Stimulated activated CD8-positive, alpha-beta memory T cell treated with anti-CD3 and anti-CD28 coated beads, Interleukin-7, amount 100 ng/mL, for 1 hour (primary cell): Measurements from ENCODE around the gene RGS2.
A peak's percentile ranks its signal among the peaks of the same experiment; 100 is the strongest.

Experiments used
- DNase-seq, 2 donors: peaks; one replicate each; pipeline ENCODE4 v3.0.0-alpha.2; 2020; ENCODE audit warnings: low read depth in 2 of 2

The RGS2 gene

GRCh38 chr1:192808518-192809306 lies at the start of gene RGS2:
TSS of gene RGS2 (plus strand) at chr1:192809039. CDS start at chr1:192809072, 33 bp downstream.
- peak; percentile 71 to 76 for DNase-seq

GRCh38 chr1:192759104-192759503 lies 49.7 kb upstream of the RGS2 start:
- DNase-seq: no peak

DNA sequence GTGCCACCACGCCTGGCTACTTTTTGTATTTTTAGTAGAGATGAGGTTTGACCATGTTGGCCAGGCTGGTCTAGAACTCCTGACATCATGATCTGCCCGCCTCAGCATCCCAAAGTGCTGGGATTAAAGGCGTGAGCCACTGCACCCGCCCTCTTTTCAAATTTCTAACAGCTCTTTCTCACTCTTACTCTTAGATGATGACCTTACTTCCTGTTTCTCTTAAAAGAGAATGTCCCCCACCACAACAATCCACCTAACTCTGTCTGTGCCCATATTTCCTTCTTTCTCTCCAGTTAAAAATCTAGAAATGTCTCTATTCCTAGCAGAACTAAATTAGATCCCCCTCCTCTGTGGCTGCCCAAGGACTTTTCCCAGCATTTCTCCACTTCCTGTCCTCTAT lies 46.6 kb upstream of the RGS2 start:
- no peak for DNase-seq

GRCh38 chr1:192763243-192763642 lies 45.6 kb upstream of the RGS2 start:
- no peak for DNase-seq

GRCh38 chr1:192763756-192764155 lies 45.1 kb upstream of the RGS2 start:
- no peak for DNase-seq

- no peak for DNase-seq
Observed at GRCh38 chr1:192764675-192765074, 44.2 kb upstream of the RGS2 start.

- no peak for DNase-seq
Observed at GRCh38 chr1:192766009-192766625, 42.7 kb upstream of the RGS2 start.

DNA sequence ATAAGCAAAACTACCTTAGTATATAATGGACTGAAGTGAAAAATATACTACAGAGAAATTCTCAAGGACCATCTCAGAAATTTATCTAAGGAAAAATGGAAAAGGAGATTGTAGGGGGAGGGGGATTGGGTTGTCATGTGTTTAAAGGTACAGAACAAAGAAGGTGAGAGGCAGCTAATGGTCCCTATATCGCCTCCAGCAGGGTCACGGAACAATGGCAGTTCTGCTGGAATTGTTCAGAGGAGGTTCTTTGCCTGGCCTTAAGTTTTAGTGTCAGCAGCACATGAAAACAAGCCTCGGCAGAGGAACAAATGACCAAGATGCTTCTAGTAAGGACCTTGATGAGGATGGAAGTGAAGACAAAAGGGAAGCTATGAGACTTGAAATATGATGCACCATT lies 42.0 kb upstream of the RGS2 start:
- DNase-seq: no peak

DNA sequence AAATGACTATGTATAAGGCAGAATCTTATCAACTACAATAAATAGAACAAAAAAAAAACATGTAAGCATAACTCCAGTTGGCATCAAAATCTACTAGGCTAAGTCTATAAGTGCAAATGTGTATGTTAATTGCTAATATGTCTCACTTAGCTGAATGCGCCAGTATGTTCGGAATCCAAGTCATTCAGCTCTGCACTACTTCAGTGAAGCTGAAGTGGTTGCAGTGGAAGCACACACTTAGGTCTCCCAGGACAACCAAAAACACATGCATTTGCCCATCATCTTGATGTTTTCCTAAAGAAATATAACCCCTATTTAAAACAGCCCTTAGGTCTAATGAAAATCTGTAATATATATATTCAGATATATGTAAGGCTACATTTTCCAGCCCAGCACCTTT lies 41.0 kb upstream of the RGS2 start:
- no peak for DNase-seq

- no peak for DNase-seq
Observed at GRCh38 chr1:192768463-192768862, 40.4 kb upstream of the RGS2 start.

DNA sequence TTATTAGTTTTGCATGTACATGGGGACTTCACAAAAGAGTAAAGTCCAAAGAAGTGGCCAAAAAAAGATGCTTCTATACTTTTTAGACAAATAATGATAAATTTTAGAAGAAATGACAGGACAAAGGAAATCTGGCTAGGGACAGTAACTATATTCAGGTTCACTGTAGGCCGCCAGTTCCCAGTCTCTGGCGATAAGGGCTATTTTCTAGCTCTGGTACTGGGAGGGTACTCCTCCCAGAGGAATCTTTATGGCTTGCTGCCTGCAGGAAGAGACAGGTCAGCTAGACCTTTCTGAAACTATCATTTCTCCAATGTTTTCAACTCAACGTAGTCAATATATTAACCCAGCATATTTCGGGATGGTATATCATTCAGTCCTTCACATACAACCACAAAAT lies 37.5 kb upstream of the RGS2 start:
- no peak for DNase-seq

DNA sequence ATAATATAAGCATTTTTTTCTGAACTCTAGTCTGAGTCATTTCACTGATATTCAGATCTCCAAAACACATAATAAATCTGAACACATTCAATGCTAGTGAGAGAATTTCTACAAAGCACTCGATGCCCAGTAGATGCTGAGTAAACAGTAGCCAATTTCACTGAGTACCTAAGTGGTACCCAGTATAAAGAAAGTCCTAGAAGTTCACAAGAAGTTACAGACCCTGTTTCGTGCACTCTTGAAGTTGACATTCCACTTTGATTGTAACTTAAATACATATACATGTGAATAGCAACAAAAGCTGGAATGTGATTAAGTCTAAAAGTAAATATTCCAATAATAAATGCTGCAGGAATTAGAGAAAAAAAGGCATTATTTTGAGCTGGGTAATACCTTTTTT lies 33.2 kb upstream of the RGS2 start:
- DNase-seq: no peak

DNA sequence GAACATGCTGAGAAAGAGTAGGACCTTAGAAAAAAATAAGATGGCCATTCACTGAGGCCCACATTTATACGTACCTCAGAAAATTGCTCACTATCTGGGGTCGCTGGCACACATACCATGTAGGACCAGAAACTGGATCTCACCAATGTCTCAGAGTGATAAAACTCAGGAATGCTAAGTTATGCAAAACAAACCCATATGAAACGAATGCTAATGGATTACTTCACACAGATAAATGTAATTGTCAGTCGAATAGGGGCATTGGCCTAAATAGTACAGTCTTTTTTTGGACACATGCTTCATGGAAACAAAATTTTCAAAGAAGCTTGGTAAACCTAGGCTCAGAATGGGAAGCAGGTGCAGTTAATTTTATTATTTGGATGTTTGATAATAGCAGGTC lies 32.6 kb upstream of the RGS2 start:
- DNase-seq: no peak

- no peak for DNase-seq
Observed at GRCh38 chr1:192776998-192777397, 31.8 kb upstream of the RGS2 start.

DNA sequence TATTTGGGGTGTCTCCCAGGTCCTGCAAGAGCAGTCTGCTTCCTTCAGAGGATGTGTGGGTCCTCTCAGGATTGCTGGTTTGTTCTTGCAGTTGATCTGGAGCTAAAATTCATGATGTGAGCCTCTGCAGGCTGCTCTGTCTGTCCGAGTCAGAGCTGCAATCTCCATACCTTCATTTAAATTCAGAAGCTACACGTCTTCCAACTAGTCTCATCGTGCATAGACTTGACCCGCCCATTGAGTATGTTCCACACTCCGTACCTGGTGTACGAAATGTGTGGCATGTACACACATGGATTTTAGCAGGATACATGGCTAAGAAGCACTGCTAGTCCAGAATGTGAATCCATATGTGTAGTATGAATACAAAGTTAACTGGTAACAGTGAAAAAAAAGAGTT lies 25.0 kb upstream of the RGS2 start:
- DNase-seq: no peak

DNA sequence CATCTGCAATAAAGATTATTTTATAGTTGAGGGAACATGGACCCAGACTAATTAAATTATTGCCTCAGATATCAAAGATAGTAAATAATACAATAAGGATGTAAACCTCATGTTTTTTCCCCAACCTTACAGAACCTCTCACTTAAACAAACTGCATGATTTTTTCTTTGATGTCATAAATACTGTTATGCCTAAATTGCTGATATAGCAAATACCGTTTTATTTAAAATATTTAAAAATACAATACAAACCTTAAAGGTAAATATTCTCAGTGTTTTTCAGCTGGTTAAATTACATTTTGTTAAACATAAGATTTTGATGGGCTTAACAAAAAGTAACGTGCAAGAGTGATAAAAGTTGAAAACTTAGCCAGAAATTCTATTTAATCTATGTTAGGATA lies 24.4 kb upstream of the RGS2 start:
- DNase-seq: no peak

GRCh38 chr1:192786576-192786975 lies 22.3 kb upstream of the RGS2 start:
- DNase-seq: no peak

DNA sequence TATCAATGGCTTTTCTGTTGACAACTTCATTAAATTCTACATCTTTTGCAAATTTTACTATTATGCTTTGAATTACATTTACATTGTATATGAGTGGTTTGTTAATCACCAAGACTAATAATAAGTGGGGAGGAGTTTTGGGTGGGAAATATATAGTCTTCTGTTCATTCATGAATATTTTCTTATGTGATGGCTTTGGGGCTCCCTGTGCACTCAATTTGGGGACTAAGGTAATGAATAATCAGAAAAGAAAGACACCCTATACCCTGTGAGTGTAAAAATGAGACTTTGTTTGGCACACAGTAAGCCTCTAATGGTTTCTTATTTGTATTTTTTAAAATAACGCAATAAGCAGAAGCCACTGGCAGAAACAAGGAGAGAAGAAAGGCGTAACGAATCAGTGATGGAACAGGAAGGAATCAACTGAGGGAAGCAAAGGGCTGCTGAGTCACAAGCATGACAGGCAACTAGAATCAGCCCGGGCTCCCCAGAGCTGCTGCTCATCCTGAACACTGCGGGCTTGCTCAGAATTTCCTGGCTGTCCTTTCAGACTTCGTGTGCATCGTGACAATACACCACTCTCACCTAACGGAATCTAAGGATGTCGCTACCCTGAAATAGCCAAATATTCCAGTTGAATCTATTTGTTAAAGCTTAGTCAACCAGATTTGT lies 20.8 kb upstream of the RGS2 start:
- DNase-seq: no peak

DNA sequence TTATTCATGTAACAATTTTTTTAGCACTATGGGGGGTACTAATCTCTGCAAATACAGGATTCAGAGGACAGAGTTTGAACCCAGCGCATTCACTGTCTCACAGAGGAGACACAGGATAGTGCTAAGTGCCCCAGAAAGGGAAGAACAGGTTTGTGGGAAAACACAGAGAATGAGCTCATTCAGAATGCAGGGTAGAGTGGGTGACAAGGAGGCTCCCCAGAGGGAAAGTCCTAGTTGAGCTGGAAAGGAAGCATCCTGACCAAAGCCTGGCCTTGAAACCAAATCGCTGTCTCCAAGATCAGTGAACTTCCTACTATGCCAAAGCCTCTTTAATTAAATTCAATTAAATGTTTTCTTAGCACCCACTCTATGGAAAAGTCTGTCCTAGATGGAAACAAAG lies 19.0 kb upstream of the RGS2 start:
- DNase-seq: no peak

DNA sequence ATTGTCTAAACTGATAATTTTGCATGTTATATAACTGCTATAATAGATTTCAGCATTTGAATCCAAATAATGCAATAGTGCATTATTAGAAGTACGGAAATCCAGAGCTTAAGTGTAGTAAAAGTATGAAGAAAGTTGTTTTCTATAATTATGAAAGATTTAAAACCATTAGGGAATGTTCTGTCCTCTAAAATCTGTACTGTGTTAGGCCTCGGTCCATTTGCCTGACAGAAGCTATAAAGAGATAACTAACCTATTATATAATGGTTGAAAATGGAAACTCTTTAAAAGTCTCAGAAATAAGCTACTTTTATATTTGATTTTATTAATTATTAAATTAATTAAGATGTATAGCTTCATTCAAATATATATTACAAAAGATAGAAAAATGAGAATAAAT lies 16.2 kb upstream of the RGS2 start:
- no peak for DNase-seq

DNA sequence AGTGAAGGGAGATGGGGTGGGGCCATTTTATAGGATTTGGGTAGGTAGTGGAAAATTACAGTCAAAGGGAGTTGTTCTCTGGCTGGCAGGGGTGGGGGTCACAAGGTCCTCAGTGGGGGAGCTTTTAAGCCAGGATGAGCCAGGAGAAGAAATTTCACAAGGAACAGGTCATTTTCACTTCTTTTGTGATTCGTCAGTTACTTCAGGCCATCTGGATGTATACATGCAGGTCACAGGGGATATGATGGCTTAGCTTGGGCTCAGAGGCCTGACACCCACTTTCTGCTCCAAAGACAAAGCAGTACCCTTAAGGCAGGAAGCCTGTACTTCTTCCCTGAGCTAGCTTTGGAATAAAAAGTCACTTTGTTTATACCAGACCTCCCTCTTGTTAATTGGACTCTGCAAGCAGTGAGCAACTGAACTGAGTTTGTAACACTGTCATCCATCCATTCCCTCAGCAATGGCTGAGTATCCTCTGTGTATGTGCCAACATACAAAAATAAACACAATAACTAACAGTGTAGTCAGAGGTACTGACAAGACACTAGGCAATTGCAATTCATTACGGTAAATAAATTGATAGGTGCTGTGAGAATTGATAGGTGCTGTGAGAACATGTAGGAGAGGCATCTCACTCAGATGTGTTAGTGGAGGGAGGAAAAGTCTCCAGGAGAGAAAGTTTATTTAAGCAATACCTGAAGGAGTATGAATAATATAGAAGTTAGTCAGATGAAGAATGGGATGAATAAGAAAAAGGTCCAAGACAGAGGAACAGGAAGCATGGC lies 14.7 kb upstream of the RGS2 start:
- DNase-seq: no peak

DNA sequence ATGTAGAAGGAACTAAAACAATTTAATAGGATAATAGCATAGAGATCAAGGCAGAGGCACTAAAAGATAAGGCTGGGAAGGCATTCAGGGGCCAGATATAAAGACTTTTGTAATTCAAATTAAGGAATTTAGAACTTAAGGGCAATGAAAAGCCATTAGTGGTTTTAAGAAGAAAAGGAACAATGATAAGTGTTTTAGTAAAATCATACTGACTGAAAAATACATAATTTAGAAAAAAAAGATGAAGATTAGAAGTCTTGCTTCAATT lies 14.1 kb upstream of the RGS2 start:
- DNase-seq: no peak
